T-helper 22 cell (primary cell): ENCODE results near the gene STX12.

ENCODE experiments used
- DNase-seq: peaks from one replicate; pipeline ENCODE4 v3.0.0-alpha.2; 2020; ENCODE audit warnings: low read depth

The STX12 gene

GRCh38 chr1:27772932-27773825, at the start of gene STX12:
STX12 (plus strand) TSS chr1:27773219; CDS start chr1:27773308, 89 bp downstream.
- peak; percentile 99 for DNase-seq

- DNase-seq, result no peak
These were observed 48.1 kb upstream of the STX12 start for GRCh38 chr1:27724961-27725373.

- DNase-seq, result peak; percentile 98
These were observed 47.4 kb upstream of the STX12 start, which contains the start of gene FAM76A for GRCh38 chr1:27725374-27726172. FAM76A (plus strand) TSS chr1:27725961; CDS start chr1:27726081, 120 bp downstream.

DNA sequence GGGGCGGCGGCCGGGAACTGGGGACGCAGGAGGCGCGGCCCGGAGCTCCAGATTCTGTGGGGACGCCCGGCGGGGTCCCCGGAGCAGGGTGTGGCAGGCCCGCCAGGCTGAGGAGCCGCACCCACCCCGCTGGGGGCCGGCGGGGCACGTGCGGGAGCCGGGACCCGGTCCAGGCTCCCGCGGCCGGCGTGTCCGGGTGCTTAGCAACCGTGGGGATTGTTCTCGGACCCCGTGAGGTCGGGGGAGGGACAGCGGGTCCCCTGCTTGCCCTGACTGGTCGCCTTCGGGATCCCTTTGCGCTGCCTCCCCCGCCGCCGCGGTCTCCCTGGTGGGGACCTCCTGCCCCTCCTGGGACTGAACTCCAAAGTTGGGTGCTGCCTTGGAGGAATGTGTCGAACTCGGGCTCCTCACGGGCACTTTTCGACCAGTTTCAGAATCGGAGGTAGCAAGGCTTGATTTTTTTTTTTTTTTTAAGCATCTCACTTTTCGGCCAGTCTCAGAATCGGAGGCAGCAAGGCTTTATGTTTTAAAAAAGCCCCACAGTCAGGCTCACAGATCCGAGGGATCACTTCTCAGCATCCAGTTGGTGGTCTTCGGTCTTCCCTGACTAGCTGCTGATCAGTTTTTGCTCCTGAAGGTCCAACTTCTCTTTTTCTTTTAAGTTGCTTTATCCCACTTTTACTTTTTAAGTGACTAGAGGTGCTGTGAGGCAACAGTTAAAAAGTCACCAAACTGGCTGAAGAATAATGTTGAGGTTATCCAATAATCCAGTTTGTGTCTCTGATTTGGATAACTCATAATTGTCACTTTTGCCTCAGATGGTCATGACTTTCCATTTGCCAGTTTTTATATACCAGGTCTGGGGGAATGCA, 46.6 kb upstream of the STX12 start:
- DNase-seq, result no peak

- DNase-seq, result no peak
These were observed 45.9 kb upstream of the STX12 start for GRCh38 chr1:27727126-27727525.

DNA sequence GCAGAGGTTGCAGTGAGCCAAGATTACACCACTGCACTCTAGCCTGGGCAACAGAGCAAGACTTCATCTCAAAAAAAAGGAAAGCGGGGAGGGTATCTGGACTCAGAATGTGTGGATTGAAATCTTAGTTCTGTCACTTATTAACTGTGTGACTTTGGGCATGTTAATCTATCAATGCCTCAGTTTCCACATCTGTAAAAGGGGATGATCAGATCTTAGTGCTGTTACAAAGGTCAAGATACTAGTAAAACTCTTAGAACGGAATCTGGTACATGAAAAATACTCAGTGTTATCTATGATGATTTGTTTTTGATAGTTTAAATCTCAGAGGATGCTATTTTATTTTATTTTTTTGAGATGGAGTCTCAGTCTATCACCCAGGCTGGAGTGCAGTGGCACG, 36.8 kb upstream of the STX12 start:
- no peak for DNase-seq

GRCh38 chr1:27741121-27741520, 31.9 kb upstream of the STX12 start:
- no peak for DNase-seq

DNA sequence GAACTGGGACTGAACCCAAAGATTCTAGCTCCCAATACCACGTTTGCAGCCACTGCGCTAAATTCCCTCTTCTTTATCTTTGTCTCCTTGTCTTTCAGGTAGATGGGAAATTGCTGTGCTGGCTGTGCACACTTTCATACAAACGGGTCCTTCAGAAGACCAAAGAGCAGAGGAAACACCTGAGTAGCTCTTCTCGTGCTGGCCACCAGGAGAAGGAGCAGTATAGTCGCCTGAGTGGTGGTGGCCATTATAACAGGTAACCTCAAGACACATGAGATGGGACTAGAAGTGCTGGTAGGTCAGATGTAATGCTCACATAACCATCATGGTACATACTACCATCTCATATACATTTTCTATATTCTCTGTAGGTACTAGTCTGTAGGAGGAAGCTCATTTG, 28.5 kb upstream of the STX12 start:
- DNase-seq, result no peak

DNA sequence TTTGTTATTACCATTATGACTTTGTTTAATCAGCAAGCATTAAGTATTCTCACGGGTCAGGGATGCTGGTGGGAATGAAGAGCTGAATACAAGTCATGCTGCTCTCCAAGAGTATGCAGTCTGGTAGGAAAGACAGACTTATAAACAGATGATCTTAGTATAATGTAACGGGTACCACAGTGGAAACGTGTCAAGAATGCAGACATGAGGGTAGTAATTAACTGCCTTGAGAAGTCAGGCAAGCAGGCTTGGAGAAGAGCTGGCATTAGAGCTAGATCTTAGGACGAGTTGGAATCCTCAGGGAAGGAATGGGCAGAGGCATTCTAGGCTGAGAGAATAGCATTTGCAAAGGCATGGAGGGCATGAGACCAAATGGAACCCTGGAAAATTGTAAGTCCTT, 27.6 kb upstream of the STX12 start:
- no peak for DNase-seq

DNA sequence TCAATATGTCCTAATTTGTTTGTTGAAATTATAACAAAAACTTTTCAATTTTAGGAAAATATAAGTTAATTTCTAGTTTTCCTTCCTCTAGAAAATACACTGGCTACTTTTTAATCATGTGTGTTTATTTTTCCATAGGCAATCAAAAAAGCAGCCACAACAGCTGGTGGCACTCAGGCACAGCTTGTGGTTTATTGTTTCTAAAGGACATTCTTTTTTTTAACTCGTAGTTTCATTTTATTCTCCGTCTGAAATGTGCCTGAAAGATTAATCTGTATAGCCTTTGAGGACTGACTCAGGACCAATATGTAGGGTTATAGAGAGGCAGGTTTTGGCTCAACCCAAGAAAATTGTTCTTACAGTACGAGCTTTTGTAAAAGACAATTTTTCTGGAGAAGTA, 20.7 kb upstream of the STX12 start:
- no peak for DNase-seq

GRCh38 chr1:27755286-27755685, 17.7 kb upstream of the STX12 start:
- DNase-seq, result no peak

GRCh38 chr1:27755865-27756264, 17.2 kb upstream of the STX12 start:
- DNase-seq, result no peak

GRCh38 chr1:27759236-27759635, 13.8 kb upstream of the STX12 start:
- no peak for DNase-seq

DNA sequence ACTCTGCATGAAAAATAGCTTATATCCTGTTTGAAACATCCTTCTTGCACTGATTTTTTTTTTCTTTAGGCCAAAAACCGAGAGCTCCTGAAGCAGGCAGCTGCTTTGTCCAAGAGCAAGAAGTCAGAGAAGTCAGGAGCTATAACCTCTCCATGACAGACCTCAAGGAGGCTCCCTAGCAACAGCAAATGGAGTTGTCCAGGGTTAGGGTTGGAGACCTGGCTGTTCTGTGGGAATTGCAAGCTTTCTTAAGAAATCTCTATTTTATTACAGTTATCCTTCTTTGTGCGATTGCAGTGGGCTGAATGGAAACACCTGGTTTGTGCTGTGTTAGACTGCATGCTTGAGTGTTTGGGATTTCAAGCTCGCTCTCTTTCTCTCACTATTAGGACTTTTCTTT, 12.6 kb upstream of the STX12 start:
- DNase-seq, result no peak

DNA sequence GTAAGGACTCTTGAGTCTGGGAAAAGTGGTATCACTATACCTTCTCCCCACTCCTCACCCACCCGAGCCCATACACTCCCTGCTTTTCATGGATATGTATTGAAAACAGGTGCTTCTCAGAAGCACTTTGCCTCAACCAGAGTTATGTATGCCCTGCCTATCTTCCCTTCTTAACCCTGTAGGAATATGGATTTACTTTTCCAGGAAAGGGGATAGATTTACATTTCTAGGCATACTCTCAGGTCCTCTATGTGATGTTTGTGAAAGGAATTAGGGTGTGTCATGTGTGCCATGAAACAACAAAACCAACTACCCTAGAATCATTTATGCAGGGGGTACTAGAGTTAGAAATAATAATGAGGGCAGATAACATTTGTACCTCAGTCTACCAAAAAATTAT, 11.0 kb upstream of the STX12 start:
- no peak for DNase-seq

DNA sequence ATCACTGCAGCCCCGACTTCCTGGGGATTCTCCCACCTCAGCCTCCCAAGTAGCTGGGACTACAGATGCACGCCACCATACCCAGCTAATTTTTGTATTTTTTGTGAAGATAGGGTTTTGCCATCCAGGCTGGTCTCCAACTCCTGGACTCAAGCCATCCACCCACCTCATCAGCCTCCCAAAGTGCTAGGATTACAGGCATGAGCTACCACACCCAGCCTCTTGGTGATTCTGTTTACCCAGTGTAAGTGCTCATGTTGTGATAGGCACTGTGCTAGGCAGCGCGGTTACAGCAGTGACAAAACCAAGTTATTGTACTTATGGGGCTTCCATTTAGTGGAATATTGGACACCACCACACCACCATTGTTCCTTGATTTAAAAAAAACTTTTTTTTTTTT, 9.7 kb upstream of the STX12 start:
- no peak for DNase-seq

DNA sequence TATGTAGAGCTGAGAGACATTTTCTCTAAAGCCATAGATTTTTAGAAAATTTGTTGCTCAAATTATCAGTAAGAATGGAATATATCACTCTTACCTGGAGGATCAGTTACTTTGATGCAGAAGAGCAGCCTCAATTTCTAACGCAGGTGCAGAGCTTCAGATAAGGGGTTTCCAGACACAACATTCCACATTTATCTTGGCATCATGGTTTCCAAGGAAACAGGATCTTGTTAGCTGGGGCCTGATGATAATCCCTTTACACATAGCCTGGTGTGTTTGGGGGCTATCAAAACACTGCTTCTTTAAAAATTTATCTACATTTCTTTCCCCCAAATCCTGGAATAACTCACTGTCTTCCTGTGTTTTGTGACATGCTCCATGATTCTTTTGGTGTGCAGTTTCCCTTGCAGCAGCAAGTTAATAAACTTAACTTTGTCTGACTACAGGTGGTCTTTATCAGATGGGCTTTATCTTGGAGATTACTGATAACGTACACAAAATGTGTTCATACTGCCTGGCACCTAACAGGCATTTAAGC, 2.7 kb upstream of the STX12 start:
- DNase-seq, result no peak

GRCh38 chr1:27772036-27772931, 735 bp upstream of the STX12 start:
- no peak for DNase-seq

DNA sequence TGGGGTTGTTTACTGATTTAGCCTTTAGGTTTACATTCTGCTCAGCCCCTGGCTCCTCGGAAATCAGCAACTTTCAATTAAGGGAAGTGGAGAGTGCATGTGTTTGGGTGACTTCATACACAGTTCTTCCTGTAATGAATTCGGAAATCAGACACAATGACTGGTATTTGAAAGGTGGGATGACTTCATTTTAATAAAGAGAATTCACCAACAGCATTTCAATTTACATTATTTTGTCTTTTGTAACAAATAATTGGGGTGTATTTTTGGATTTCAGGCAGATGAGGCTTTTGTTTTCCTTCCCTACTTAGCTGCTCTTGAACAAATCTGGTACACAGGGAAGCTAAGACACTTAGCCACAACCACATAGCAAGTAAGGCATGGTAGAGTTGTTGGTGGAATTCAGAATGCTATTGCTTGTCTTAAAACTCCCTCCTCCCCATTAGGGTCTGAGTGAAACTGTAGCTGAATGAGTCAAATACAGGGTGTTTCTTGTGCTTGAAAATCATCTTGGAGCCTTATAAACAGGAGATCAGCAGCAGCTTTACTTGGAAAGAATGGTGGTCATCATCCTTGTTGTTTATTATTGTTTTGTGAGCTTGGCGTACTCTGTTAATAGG, 917 bp downstream of the STX12 start:
- DNase-seq, result no peak

DNA sequence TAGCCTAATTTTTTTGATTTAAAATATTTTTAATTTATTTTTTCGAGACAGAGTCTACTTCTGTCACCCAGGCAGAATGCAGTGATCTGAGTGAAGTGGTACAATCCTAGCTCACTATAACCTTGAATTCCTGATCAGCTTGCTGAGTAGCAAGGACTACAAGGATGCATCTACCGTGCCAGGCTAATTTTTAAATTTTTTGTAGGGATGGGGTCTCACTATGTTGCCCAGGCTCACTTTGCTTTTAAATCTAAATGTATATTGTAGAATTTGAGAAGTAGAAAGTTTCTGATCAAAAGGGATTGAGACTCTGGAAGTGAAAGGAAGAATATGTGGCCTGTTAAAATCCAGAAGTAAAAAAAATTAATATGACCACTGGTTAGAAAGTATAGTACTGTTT, 1.6 kb downstream of the STX12 start:
- DNase-seq, result no peak
